Measurements from ENCODE around the gene PRRT1.
A peak's percentile ranks its signal among the peaks of the same experiment; 100 is the strongest.
"Not testable (repeated sequence)": the region's sequence is repeated elsewhere in the genome, so short reads cannot be mapped to it uniquely, and the experiment has no call there.

PRRT1 gene

GRCh38 chr6:32187009-32187709, 35.4 kb upstream of the PRRT1 start:
- no peak overlapping the region for H3K4me3 ChIP-seq (ENCODE audit: low read depth, low read length)
- H3K79me2 ChIP-seq (ENCODE audit: control insufficient read depth, insufficient read depth, low read length, unreplicated experiment) = peaks cover 19% of the 10 kb centered on the region
- peak overlapping the region; percentile 68; the same call in 1 of the 2 replicates for H3K27ac ChIP-seq (ENCODE audit: low read depth, low read length)
- H3K4me1 ChIP-seq (ENCODE audit: control insufficient read depth, insufficient read depth, low read length, unreplicated experiment) = peaks cover 14% of the 10 kb centered on the region
- H3K27me3 ChIP-seq (ENCODE audit: insufficient read depth, low read length) = no peaks in the 10 kb centered on the region
- peaks cover 4% of the 10 kb centered on the region; the same call in 1 of the 2 replicates for H3K36me3 ChIP-seq (ENCODE audit: insufficient read depth, low read length)
- H2AFZ ChIP-seq (ENCODE audit: low read length, unreplicated experiment) = no peak overlapping the region

- not testable (repeated sequence) for H3K4me3 ChIP-seq (ENCODE audit: low read depth, low read length); H3K27me3 ChIP-seq (ENCODE audit: insufficient read depth, low read length); H2AFZ ChIP-seq (ENCODE audit: low read length, unreplicated experiment); H3K36me3 ChIP-seq (ENCODE audit: insufficient read depth, low read length)
- H3K27ac ChIP-seq (ENCODE audit: low read depth, low read length) = peak overlapping the region; percentile 68
- H3K79me2 ChIP-seq (ENCODE audit: control insufficient read depth, insufficient read depth, low read length, unreplicated experiment) = peaks cover 19% of the 10 kb centered on the region
- H3K4me1 ChIP-seq (ENCODE audit: control insufficient read depth, insufficient read depth, low read length, unreplicated experiment) = peaks cover 11% of the 10 kb centered on the region
Observed at GRCh38 chr6:32186151-32186840, 34.6 kb upstream of the PRRT1 start.

GRCh38 chr6:32185681-32186131, 34.0 kb upstream of the PRRT1 start:
- H3K27me3 ChIP-seq (ENCODE audit: insufficient read depth, low read length); H2AFZ ChIP-seq (ENCODE audit: low read length, unreplicated experiment); H3K4me3 ChIP-seq (ENCODE audit: low read depth, low read length); H3K36me3 ChIP-seq (ENCODE audit: insufficient read depth, low read length): not testable (repeated sequence)
- Histone ChIP-seq H3K27ac (ENCODE audit: low read depth, low read length) (peak overlapping the region; percentile 68), H3K79me2 (ENCODE audit: control insufficient read depth, insufficient read depth, low read length, unreplicated experiment) (peaks cover 19% of the 10 kb centered on the region), H3K4me1 (ENCODE audit: control insufficient read depth, insufficient read depth, low read length, unreplicated experiment) (peaks cover 11% of the 10 kb centered on the region)

GRCh38 chr6:32184084-32184640, 32.4 kb upstream of the PRRT1 start, which contains the start of gene AGER:
AGER (minus strand) TSS chr6:32184253; CDS start chr6:32184222, 31 bp downstream.
- peaks cover 18% of the 10 kb centered on the region for H3K79me2 ChIP-seq (ENCODE audit: control insufficient read depth, insufficient read depth, low read length, unreplicated experiment)

GRCh38 chr6:32183483-32184083, 31.8 kb upstream of the PRRT1 start:
- Histone ChIP-seq H3K36me3 (ENCODE audit: insufficient read depth, low read length) (peaks cover 4% of the 10 kb centered on the region; the same call in 1 of the 2 replicates), H3K4me1 (ENCODE audit: control insufficient read depth, insufficient read depth, low read length, unreplicated experiment) (peaks cover 11% of the 10 kb centered on the region), H3K27me3 (ENCODE audit: insufficient read depth, low read length) (no peaks in the 10 kb centered on the region), H3K79me2 (ENCODE audit: control insufficient read depth, insufficient read depth, low read length, unreplicated experiment) (peaks cover 18% of the 10 kb centered on the region), H3K27ac (ENCODE audit: low read depth, low read length) (no peak overlapping the region), H3K4me3 (ENCODE audit: low read depth, low read length) (no peak overlapping the region), H2AFZ (ENCODE audit: low read length, unreplicated experiment) (no peak overlapping the region)

More at GRCh38 chr6:32184084-32184640, 32.4 kb upstream of the PRRT1 start, which contains the start of gene AGER:
- Histone ChIP-seq H3K27ac (ENCODE audit: low read depth, low read length) (peak within 1 kb of the TSS; percentile 64; the same call in 1 of the 2 replicates), H3K27me3 (ENCODE audit: insufficient read depth, low read length) (no peaks in the 10 kb centered on the region), H2AFZ (ENCODE audit: low read length, unreplicated experiment) (no peak within 1 kb of the TSS), H3K4me3 (ENCODE audit: low read depth, low read length) (no peak within 1 kb of the TSS), H3K4me1 (ENCODE audit: control insufficient read depth, insufficient read depth, low read length, unreplicated experiment) (peaks cover 11% of the 10 kb centered on the region), H3K36me3 (ENCODE audit: insufficient read depth, low read length) (peaks cover 4% of the 10 kb centered on the region; the same call in 1 of the 2 replicates)

GRCh38 chr6:32183030-32183429, 31.3 kb upstream of the PRRT1 start:
- H3K27ac ChIP-seq (ENCODE audit: low read depth, low read length) = no peak overlapping the region
- H3K27me3 ChIP-seq (ENCODE audit: insufficient read depth, low read length) = no peaks in the 10 kb centered on the region
- no peak overlapping the region for H2AFZ ChIP-seq (ENCODE audit: low read length, unreplicated experiment)
- peaks cover 9% of the 10 kb centered on the region for H3K4me1 ChIP-seq (ENCODE audit: control insufficient read depth, insufficient read depth, low read length, unreplicated experiment)
- H3K79me2 ChIP-seq (ENCODE audit: control insufficient read depth, insufficient read depth, low read length, unreplicated experiment) = peaks cover 17% of the 10 kb centered on the region
- peaks cover 4% of the 10 kb centered on the region; the same call in 1 of the 2 replicates for H3K36me3 ChIP-seq (ENCODE audit: insufficient read depth, low read length)
- H3K4me3 ChIP-seq (ENCODE audit: low read depth, low read length) = no peak overlapping the region

- no peak overlapping the region for H3K4me3 ChIP-seq (ENCODE audit: low read depth, low read length)
- H3K27ac ChIP-seq (ENCODE audit: low read depth, low read length) = no peak overlapping the region
- peaks cover 13% of the 10 kb centered on the region for H3K79me2 ChIP-seq (ENCODE audit: control insufficient read depth, insufficient read depth, low read length, unreplicated experiment)
- no peaks in the 10 kb centered on the region for H3K27me3 ChIP-seq (ENCODE audit: insufficient read depth, low read length)
- peaks cover 5% of the 10 kb centered on the region for H3K4me1 ChIP-seq (ENCODE audit: control insufficient read depth, insufficient read depth, low read length, unreplicated experiment)
- peaks cover 4% of the 10 kb centered on the region; the same call in 1 of the 2 replicates for H3K36me3 ChIP-seq (ENCODE audit: insufficient read depth, low read length)
- no peak overlapping the region for H2AFZ ChIP-seq (ENCODE audit: low read length, unreplicated experiment)
Observed at GRCh38 chr6:32182555-32182981, 30.8 kb upstream of the PRRT1 start.

GRCh38 chr6:32181915-32182529, 30.3 kb upstream of the PRRT1 start:
- no peaks in the 10 kb centered on the region for H3K36me3 ChIP-seq (ENCODE audit: insufficient read depth, low read length)

GRCh38 chr6:32181148-32181702, 29.5 kb upstream of the PRRT1 start:
- Histone ChIP-seq H3K79me2 (ENCODE audit: control insufficient read depth, insufficient read depth, low read length, unreplicated experiment) (peaks cover 12% of the 10 kb centered on the region), H3K36me3 (ENCODE audit: insufficient read depth, low read length) (no peaks in the 10 kb centered on the region), H3K27me3 (ENCODE audit: insufficient read depth, low read length) (no peaks in the 10 kb centered on the region), H3K4me3 (ENCODE audit: low read depth, low read length) (no peak overlapping the region), H3K27ac (ENCODE audit: low read depth, low read length) (no peak overlapping the region), H2AFZ (ENCODE audit: low read length, unreplicated experiment) (no peak overlapping the region), H3K4me1 (ENCODE audit: control insufficient read depth, insufficient read depth, low read length, unreplicated experiment) (peaks cover 13% of the 10 kb centered on the region)

More at GRCh38 chr6:32181915-32182529, 30.3 kb upstream of the PRRT1 start:
- Histone ChIP-seq H3K27me3 (ENCODE audit: insufficient read depth, low read length) (no peaks in the 10 kb centered on the region), H2AFZ (ENCODE audit: low read length, unreplicated experiment) (no peak overlapping the region), H3K79me2 (ENCODE audit: control insufficient read depth, insufficient read depth, low read length, unreplicated experiment) (peaks cover 12% of the 10 kb centered on the region), H3K4me1 (ENCODE audit: control insufficient read depth, insufficient read depth, low read length, unreplicated experiment) (peaks cover 5% of the 10 kb centered on the region), H3K27ac (ENCODE audit: low read depth, low read length) (no peak overlapping the region), H3K4me3 (ENCODE audit: low read depth, low read length) (no peak overlapping the region)
